Caco-2 (cell line): ENCODE results near the gene TEC. TPM values are rescaled to one million over a fixed set of nuclear protein-coding genes. Genes with fewer than 3 reads are reported as not detected.

ENCODE experiments used
- BruUV-seq: library from RNA; stranded (reverse); fragments of 400-500 nt; replicated peaks from 2 replicates; lab custom pipeline; 2021; lab: Mats Ljungman, UMichigan
- CTCF ChIA-PET: fragments of 300-600 bp; sonication (Branson Sonifier 250); formaldehyde crosslinking; loops from one replicate; lab custom pipeline; 2022; ENCODE audit warnings: antibody characterized with exemption; lab: Charles Lee
- POLR2A ChIA-PET: fragments of 300-600 bp; sonication (Branson Sonifier 250); formaldehyde crosslinking; loops from one replicate; lab custom pipeline; 2022; ENCODE audit warnings: antibody characterized with exemption; lab: Charles Lee
- DNase-seq, 2 experiments: peaks; one replicate each; pipeline versions ENCODE4 v3.0.0 to v3.0.0-alpha.2; 2020 to 2022
- H3K27me3 ChIP-seq: replicated peaks from 2 replicates; pipeline ENCODE4 v1.6.0; 2011; ENCODE audit warnings: low read length; ENCODE audit not compliant: control insufficient read depth, insufficient read depth
- H3K36me3 ChIP-seq: 2 replicates; pipeline ENCODE4 v1.5.1; 2011; ENCODE audit warnings: low read length; ENCODE audit not compliant: control insufficient read depth, insufficient read depth
- H3K4me1 ChIP-seq: fragments of 250-450 bp; sonication (Bioruptor Pico); 2 replicates; pipeline ENCODE4 v1.5.1; 2020; ENCODE audit warnings: mild to moderate bottlenecking
- H3K4me3 ChIP-seq: 2 replicates; pipeline ENCODE4 v1.5.1; 2011; ENCODE audit warnings: low read depth, mild to moderate bottlenecking, control low read depth, low read length
- H3K9me3 ChIP-seq: fragments of 250-450 bp; sonication (Bioruptor Pico); 2 replicates; pipeline ENCODE4 v1.5.1; 2020; ENCODE audit warnings: mild to moderate bottlenecking, moderate library complexity
- H3K27ac Mint-ChIP-seq: one replicate; pipeline ENCODE4 v1.8.0; 2022; ENCODE audit warnings: mixed read lengths; ENCODE audit not compliant: unreplicated experiment
- H3K27me3 Mint-ChIP-seq: one replicate; pipeline ENCODE4 v1.8.0; 2022; ENCODE audit warnings: mixed read lengths; ENCODE audit not compliant: insufficient read depth, unreplicated experiment
- H3K36me3 Mint-ChIP-seq: one replicate; pipeline ENCODE4 v1.8.0; 2022; ENCODE audit warnings: mild to moderate bottlenecking, mixed read lengths; ENCODE audit not compliant: insufficient read depth, unreplicated experiment
- H3K4me1 Mint-ChIP-seq: one replicate; pipeline ENCODE4 v1.8.0; 2022; ENCODE audit warnings: low read depth, mixed read lengths; ENCODE audit not compliant: unreplicated experiment
- H3K4me3 Mint-ChIP-seq: one replicate; pipeline ENCODE4 v1.8.0; 2022; ENCODE audit warnings: mild to moderate bottlenecking, moderate library complexity, mixed read lengths; ENCODE audit not compliant: unreplicated experiment
- H3K9me3 Mint-ChIP-seq: one replicate; pipeline ENCODE4 v1.8.0; 2022; ENCODE audit warnings: mixed read lengths; ENCODE audit not compliant: unreplicated experiment
- CTCF ChIP-seq, 2 experiments: fragments of 200-600 bp in 1 of 2; IDR thresholded peaks; 1 replicate in 1 of 2; 2 replicates in 1 of 2; pipeline versions ENCODE4 v1.5.1 to v1.8.0; 2011 to 2022; ENCODE audit warnings: antibody characterized with exemption in 1 of 2, control low read depth in 1 of 2, inconsistent platforms in 1 of 2, low read depth in 1 of 2, low read length in 1 of 2, mild to moderate bottlenecking in 1 of 2, moderate library complexity in 1 of 2; ENCODE audit not compliant: insufficient read depth in 1 of 2, severe bottlenecking in 1 of 2, unreplicated experiment in 1 of 2
- intact Hi-C: fragments of 100-400 bp; cut with micrococcal nuclease; formaldehyde crosslinking; loops from one replicate; pipeline ENCODE4 v1.10.0; 2022; ENCODE audit not compliant: unreplicated experiment
- total RNA-seq: library from RNA; stranded (reverse); gene quantifications from 2 replicates; pipeline ENCODE4 v1.2.3, GENCODE V29; 2022

TEC gene
- total RNA-seq, 1 experiment from 2014 or later = 2.0 TPM

GRCh38 chr4:48090621-48091020 is 179.0 kb downstream of the TEC start:
- Mint-ChIP-seq H3K4me1 (no peaks in the 10 kb centered on the region), H3K27ac (no peak overlapping the region), H3K4me3 (no peak overlapping the region), H3K27me3 (no peaks in the 10 kb centered on the region), H3K36me3 (no peaks in the 10 kb centered on the region), H3K9me3 (no peaks in the 10 kb centered on the region)
- no peak for TF ChIP-seq CTCF (IDR thresholded peaks at IDR 0.05; ENCODE audit: insufficient read depth in 1 of 2, low read depth in 1 of 2, low read length in 1 of 2, severe bottlenecking in 1 of 2, unreplicated experiment in 1 of 2)
- no TSS peak for BruUV-seq
- intact Hi-C loops = no loop called here
- Histone ChIP-seq H3K27me3 (no peaks in the 10 kb centered on the region), H3K4me1 (peaks cover 24% of the 10 kb centered on the region), H3K36me3 (no peaks in the 10 kb centered on the region), H3K4me3 (no peak overlapping the region), H3K9me3 (no peaks in the 10 kb centered on the region)
- POLR2A ChIA-PET = no interaction called here
- CTCF ChIA-PET = no interaction called here
- no peak for DNase-seq

GRCh38 chr4:48085821-48086589 is 183.6 kb downstream of the TEC start:
- H3K27me3 Mint-ChIP-seq = no peaks in the 10 kb centered on the region
- H3K9me3 Mint-ChIP-seq = peaks cover 5% of the 10 kb centered on the region
- peaks cover 9% of the 10 kb centered on the region for H3K4me1 Mint-ChIP-seq
- ChIA-PET POLR2A (no interaction called here), CTCF (interaction anchor here (1.2 kb wide), 1 partner anchor 52 kb away, joined by 3 read pairs; no protein-coding TSS in a partner anchor)
- BruUV-seq = no TSS peak
- no peak for DNase-seq
- no peaks in the 10 kb centered on the region for H3K36me3 Mint-ChIP-seq
- Histone ChIP-seq H3K4me3 (no peak overlapping the region), H3K9me3 (0 out of 2 replicates have a peak, but pooled peaks cover 5% of the 10 kb centered on the region), H3K27me3 (no peaks in the 10 kb centered on the region), H3K4me1 (peaks cover 35% of the 10 kb centered on the region), H3K36me3 (no peaks in the 10 kb centered on the region)
- H3K4me3 Mint-ChIP-seq = no peak overlapping the region
- TF ChIP-seq CTCF (IDR thresholded peaks at IDR 0.05; ENCODE audit: insufficient read depth in 1 of 2, low read depth in 1 of 2, low read length in 1 of 2, severe bottlenecking in 1 of 2, unreplicated experiment in 1 of 2) = no peak
- intact Hi-C loops = loop anchor here (2.0 to 5.0 kb wide), 2 partner anchors 53 to 249 kb away; partner anchors contain the start of gene CORIN
- H3K27ac Mint-ChIP-seq = no peak overlapping the region

Other genes starting within 250 kb of the TEC start
- gene TXK, start 135.6 kb downstream of the TEC start, total RNA-seq = 0.63 and 1.7 TPM in 2 replicates
- 44.8 and 46.6 TPM in 2 replicates for gene SLAIN2, start 71.7 kb upstream of the TEC start, total RNA-seq
- gene SLC10A4, start 213.5 kb upstream of the TEC start, total RNA-seq = 1.7 and 2.6 TPM in 2 replicates
- gene ZAR1, start 220.4 kb upstream of the TEC start, total RNA-seq = 0.21 TPM in 1 of 2 replicates, not detected in the other